GM12878 (cell line): Measurements from ENCODE around the gene B9D2. TPM values are rescaled to one million over a fixed set of nuclear protein-coding genes. Genes with fewer than 3 reads are reported as not detected.
A peak's percentile ranks its signal among the peaks of the same experiment; 100 is the strongest.

Experiments used
- ATAC-seq: fragments of 200-7000 bp; cut with Tn5 transposase; 3 replicates; pipeline ENCODE4 v1.9.1; 2020; ENCODE audit warnings: mild to moderate bottlenecking, moderate library complexity
- BruUV-seq: library from RNA; stranded (reverse); fragments of 400-500 nt; replicated peaks from 2 replicates; lab custom pipeline; 2021; lab: Mats Ljungman, UMichigan
- CTCF ChIA-PET: fragments of 300-600 bp; sonication (Branson Sonifier 250); formaldehyde crosslinking; extraction: SDS; loops from one replicate; lab custom pipeline; 2021; ENCODE audit warnings: inconsistent platforms; lab: Yijun Ruan, JAX
- POLR2A ChIA-PET: fragments of 350-600 bp; formaldehyde crosslinking; extraction: SDS; loops from one replicate; lab custom pipeline; 2021; ENCODE audit warnings: inconsistent platforms; lab: Charles Lee
- RAD21 ChIA-PET: fragments of 300-600 bp; sonication (Branson Sonifier 250); formaldehyde crosslinking; loops from one replicate; lab custom pipeline; 2023; ENCODE audit warnings: antibody characterized with exemption; ENCODE audit not compliant: unreplicated experiment; lab: Charles Lee
- SMC1A ChIA-PET: fragments of 300-600 bp; sonication (Branson Sonifier 250); formaldehyde crosslinking; loops from one replicate; lab custom pipeline; 2023; ENCODE audit not compliant: unreplicated experiment, uncharacterized antibody; lab: Charles Lee
- DNase-seq: peaks from one replicate; pipeline ENCODE4 v3.0.0-alpha.2; 2011; ENCODE audit warnings: low read depth, low spot score
- FAIRE-seq: peaks from 3 replicates; lab custom pipeline; 2011; peaks lifted over from hg19 to GRCh38; lab: Jason Lieb, UNC
- H2AFZ ChIP-seq: 2 replicates; pipeline ENCODE4 v1.6.0; 2011; ENCODE audit warnings: low read depth, low read length, control low read depth; ENCODE audit not compliant: control insufficient read depth
- H3K27ac ChIP-seq: 2 replicates; pipeline ENCODE4 v1.5.1; 2011; ENCODE audit warnings: control low read depth; ENCODE audit not compliant: control insufficient read depth, insufficient read depth
- H3K27me3 ChIP-seq, 2 experiments: replicated peaks in 1 of 2; 2 replicates each; pipeline versions ENCODE4 v1.6.0 to v1.6.1; 2011; ENCODE audit warnings: low read length in 1 of 2; ENCODE audit not compliant: control insufficient read depth in 2 of 2, insufficient read depth in 2 of 2
- H3K36me3 ChIP-seq, 2 experiments: 2 replicates each; pipeline ENCODE4 v1.5.1; 2011; ENCODE audit warnings: low read length in 1 of 2; ENCODE audit not compliant: control insufficient read depth in 2 of 2, insufficient read depth in 2 of 2
- H3K4me1 ChIP-seq: 2 replicates; pipeline ENCODE4 v1.6.1; 2011; ENCODE audit warnings: mild to moderate bottlenecking, low read length, moderate library complexity, mixed read lengths; ENCODE audit not compliant: control insufficient read depth, insufficient read depth
- H3K4me2 ChIP-seq: 2 replicates; pipeline ENCODE4 v1.6.0; 2011; ENCODE audit warnings: control low read depth; ENCODE audit not compliant: control insufficient read depth, insufficient read depth
- H3K4me3 ChIP-seq: fragments of 200-600 bp; sonication (generic); 2 replicates; pipeline ENCODE4 v1.5.1; 2016
- H3K79me2 ChIP-seq: 2 replicates; pipeline ENCODE4 v1.6.0; 2011; ENCODE audit warnings: low read length; ENCODE audit not compliant: control insufficient read depth, insufficient read depth
- H3K9ac ChIP-seq: 2 replicates; pipeline ENCODE4 v1.8.0; 2011; ENCODE audit warnings: low read length, control low read depth, mixed read lengths; ENCODE audit not compliant: control insufficient read depth, insufficient read depth
- H3K9me3 ChIP-seq: replicated peaks from 3 replicates; pipeline ENCODE4 v1.5.1; 2011; ENCODE audit warnings: mild to moderate bottlenecking, low read length; ENCODE audit not compliant: control insufficient read depth, insufficient read depth
- H4K20me1 ChIP-seq: 2 replicates; pipeline ENCODE4 v1.6.0; 2011; ENCODE audit not compliant: control insufficient read depth, insufficient read depth
- ASH2L ChIP-seq: fragments of 300-600, 200-600 bp; sonication (generic); IDR thresholded peaks from 2 replicates; pipeline ENCODE4 v1.6.1; 2017; ENCODE audit warnings: low read depth, mild to moderate bottlenecking, borderline replicate concordance
- BRCA1 ChIP-seq: IDR thresholded peaks from 2 replicates; pipeline ENCODE4 v1.6.1; 2011; ENCODE audit warnings: low read depth, low read length, improper control_type of control experiment
- CBFB ChIP-seq: IDR thresholded peaks from 2 replicates; pipeline ENCODE4 v1.6.1; 2016; ENCODE audit warnings: antibody characterized with exemption, low read depth
- DPF2 ChIP-seq: fragments of 450-650 bp; IDR thresholded peaks from 2 replicates; pipeline ENCODE4 v1.6.1; 2017; ENCODE audit warnings: mild to moderate bottlenecking
- HDAC6 ChIP-seq: fragments of 200-600 bp; sonication (generic); IDR thresholded peaks from one replicate; pipeline ENCODE4 v1.8.0; 2017; ENCODE audit warnings: antibody characterized with exemption; ENCODE audit not compliant: unreplicated experiment
- LARP7 ChIP-seq: fragments of 450-650 bp; IDR thresholded peaks from 2 replicates; pipeline ENCODE4 v1.6.1; 2017; ENCODE audit warnings: mild to moderate bottlenecking
- PAX5 ChIP-seq: IDR thresholded peaks from 2 replicates; pipeline ENCODE4 v1.6.1; 2011; ENCODE audit warnings: low read depth, low read length, borderline replicate concordance
- PML ChIP-seq: IDR thresholded peaks from 2 replicates; pipeline ENCODE4 v1.6.1; 2012; ENCODE audit warnings: low read length, inconsistent platforms
- SPI1 ChIP-seq: IDR thresholded peaks from 2 replicates; pipeline ENCODE4 v1.6.1; 2011; ENCODE audit warnings: low read depth, mild to moderate bottlenecking, low read length, moderate library complexity, borderline replicate concordance; ENCODE audit not compliant: insufficient read depth
- ZNF622 ChIP-seq: fragments of 450-650 bp; IDR thresholded peaks from 2 replicates; pipeline ENCODE4 v1.6.1; 2017; ENCODE audit warnings: mild to moderate bottlenecking, inconsistent platforms
- WGBS: methylation state at CpG from one replicate; pipeline ENCODE4 v1.1.6; 2016; ENCODE audit warnings: low lambda C conversion rate; ENCODE audit not compliant: insufficient replicate concordance, insufficient coverage; ENCODE audit errors: missing lambda C conversion rate; 5-methylcytosine and 5-hydroxymethylcytosine counted together
- in situ Hi-C: fragments of 300-500 bp; cut with MboI; formaldehyde crosslinking; loops from 9 replicates; pipeline ENCODE4 v1.14.3; 2018; ENCODE audit warnings: mixed read lengths
- intact Hi-C: fragments of 100-400 bp; cut with micrococcal nuclease; formaldehyde crosslinking; loops from one replicate; pipeline ENCODE4 v1.14.2; 2022; ENCODE audit not compliant: unreplicated experiment
- polyA plus RNA-seq, 11 experiments: library from polyadenylated mRNA; depleted of rRNA in 4 of 11; unstranded in 6 of 11; stranded (reverse) in 5 of 11; fragments of >200 nt; fragmentation: Nextera tagmentation in 4 of 11; fragmentation: Illumina TruSeq in 1 of 11; extraction: Ambion mirVana in 4 of 11; extraction: Trizol in 1 of 11; gene quantifications; 1 replicate in 1 of 11; 2 replicates in 10 of 11; pipeline versions ENCODE4 v1.2.1 to v1.2.3, GENCODE V29; 2011 to 2016; ENCODE audit warnings: inconsistent platforms in 2 of 11, missing spikeins in 2 of 11, low read depth in 1 of 11
- total RNA-seq, 4 experiments: library from RNA; depleted of rRNA in 3 of 4; stranded (reverse); fragments of >200 nt in 3 of 4; fragmentation: Illumina TruSeq in 1 of 4; extraction: Trizol in 1 of 4; gene quantifications; 2 replicates each; pipeline versions ENCODE4 v1.2.1 to v1.2.3, GENCODE V29; 2013 to 2021
- TF ChIP-seq, protein P1 (sequence below): IDR thresholded peaks from 2 replicates; pipeline ENCODE4 v1.6.1; 2012; ENCODE audit warnings: low read depth, low read length, improper control_type of control experiment
- TF ChIP-seq, protein P2 (sequence below), 3 experiments: IDR thresholded peaks in 2 of 3; conservative IDR thresholded peaks in 1 of 3; 2 replicates each; pipeline ENCODE4 v1.5.1; 2011; ENCODE audit warnings: low read depth in 3 of 3, low read length in 3 of 3, mild to moderate bottlenecking in 3 of 3, control low read depth in 2 of 3, moderate library complexity in 2 of 3, inconsistent platforms in 1 of 3, mixed read lengths in 1 of 3; ENCODE audit not compliant: control insufficient read depth in 2 of 3, insufficient read depth in 1 of 3; ENCODE audit errors: extremely low read depth in 1 of 3
- TF ChIP-seq, protein P3 (sequence below): fragments of 450-650 bp; IDR thresholded peaks from 2 replicates; pipeline ENCODE4 v1.6.1; 2017; ENCODE audit warnings: antibody characterized with exemption, mild to moderate bottlenecking, moderate library complexity

Gene B9D2
- total and polyA plus RNA-seq, 10 of the 15 experiments (the other 5 are each of a cell fraction or from before 2014, with no cell fraction given) = 2.4 to 12.4 (median 5.0) TPM

DNA sequence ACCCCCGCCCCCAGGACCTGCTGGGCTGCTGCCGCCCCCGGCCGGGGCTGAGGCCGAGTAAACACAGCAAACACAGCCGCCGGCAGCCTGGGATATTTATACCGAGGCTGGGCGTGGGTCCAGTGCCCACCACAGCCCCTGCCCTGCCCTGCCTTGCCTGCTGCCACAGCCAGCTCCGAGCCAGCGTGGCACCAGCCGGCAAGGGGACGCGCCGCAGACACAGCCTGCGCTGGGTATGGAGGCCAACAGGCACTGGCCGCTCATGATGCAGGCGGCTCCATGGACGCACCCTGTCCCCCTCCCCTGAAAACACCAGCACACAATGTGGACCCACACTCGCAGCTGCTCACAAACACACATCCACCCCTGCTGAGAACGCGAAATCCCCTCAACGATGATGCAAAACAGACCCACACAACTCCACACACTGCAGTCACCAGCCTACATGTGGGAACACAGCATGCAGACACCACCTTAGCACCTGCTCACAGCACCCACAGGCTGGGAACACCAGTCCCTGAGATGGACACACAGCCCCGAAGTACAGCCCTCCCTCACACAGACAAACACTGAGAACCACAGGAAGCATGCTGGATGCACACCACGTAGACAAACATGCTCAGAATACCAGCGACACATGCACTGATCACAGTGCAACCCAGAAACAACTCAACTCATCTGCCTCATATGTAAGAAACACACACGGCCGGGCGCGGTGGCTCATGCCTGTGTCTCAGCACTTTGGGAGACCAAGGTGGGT, 37.8 kb downstream of the B9D2 start (continued):
- TF ChIP-seq, protein P1, sequence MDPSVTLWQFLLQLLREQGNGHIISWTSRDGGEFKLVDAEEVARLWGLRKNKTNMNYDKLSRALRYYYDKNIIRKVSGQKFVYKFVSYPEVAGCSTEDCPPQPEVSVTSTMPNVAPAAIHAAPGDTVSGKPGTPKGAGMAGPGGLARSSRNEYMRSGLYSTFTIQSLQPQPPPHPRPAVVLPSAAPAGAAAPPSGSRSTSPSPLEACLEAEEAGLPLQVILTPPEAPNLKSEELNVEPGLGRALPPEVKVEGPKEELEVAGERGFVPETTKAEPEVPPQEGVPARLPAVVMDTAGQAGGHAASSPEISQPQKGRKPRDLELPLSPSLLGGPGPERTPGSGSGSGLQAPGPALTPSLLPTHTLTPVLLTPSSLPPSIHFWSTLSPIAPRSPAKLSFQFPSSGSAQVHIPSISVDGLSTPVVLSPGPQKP = no peak
- no peak for TF ChIP-seq SPI1
- TF ChIP-seq, protein P2, sequence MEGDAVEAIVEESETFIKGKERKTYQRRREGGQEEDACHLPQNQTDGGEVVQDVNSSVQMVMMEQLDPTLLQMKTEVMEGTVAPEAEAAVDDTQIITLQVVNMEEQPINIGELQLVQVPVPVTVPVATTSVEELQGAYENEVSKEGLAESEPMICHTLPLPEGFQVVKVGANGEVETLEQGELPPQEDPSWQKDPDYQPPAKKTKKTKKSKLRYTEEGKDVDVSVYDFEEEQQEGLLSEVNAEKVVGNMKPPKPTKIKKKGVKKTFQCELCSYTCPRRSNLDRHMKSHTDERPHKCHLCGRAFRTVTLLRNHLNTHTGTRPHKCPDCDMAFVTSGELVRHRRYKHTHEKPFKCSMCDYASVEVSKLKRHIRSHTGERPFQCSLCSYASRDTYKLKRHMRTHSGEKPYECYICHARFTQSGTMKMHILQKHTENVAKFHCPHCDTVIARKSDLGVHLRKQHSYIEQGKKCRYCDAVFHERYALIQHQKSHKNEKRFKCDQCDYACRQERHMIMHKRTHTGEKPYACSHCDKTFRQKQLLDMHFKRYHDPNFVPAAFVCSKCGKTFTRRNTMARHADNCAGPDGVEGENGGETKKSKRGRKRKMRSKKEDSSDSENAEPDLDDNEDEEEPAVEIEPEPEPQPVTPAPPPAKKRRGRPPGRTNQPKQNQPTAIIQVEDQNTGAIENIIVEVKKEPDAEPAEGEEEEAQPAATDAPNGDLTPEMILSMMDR (IDR thresholded peaks at IDR 0.05 in 2 of 3, conservative IDR thresholded peaks at IDR 0.05 in 1 of 3; ENCODE audit: control insufficient read depth in 2 of 3, extremely low read depth in 1 of 3, insufficient read depth in 1 of 3, low read depth in 3 of 3, low read length in 3 of 3) = no peak
- peak; percentile 94; the same call in 1 of the 2 replicates for TF ChIP-seq PAX5

DNA sequence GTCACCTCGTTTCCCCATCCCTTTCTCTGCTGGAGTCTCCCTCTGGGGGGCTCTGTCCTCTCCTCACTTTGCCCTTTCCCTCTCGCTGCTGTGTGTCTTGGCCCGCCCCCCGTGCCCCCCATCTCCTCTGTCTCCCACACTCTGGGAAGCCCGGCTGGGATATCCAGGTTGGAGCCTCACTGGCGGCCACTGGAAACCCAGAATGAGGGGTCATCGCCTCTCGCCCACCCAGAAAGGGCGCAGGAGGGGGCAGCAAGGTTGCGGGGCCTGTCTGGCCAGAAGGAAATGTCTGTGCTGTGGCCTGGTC, 38.4 kb downstream of the B9D2 start:
- in situ Hi-C loops = no loop called here
- WGBS = 46% methylated on average over 9 of the region's 10 CpGs

More for the DNA sequence above, 38.4 kb downstream of the B9D2 start:
- H3K36me3 ChIP-seq = peaks cover 7 to 25% of the 10 kb centered on the region in 2 experiments
- H3K4me2 ChIP-seq = no peak overlapping the region
- CTCF ChIA-PET = no interaction called here
- no peak for ATAC-seq
- POLR2A ChIA-PET = no interaction called here
- BruUV-seq = no TSS peak
- DNase-seq = no peak
- 0 out of 2 replicates have a peak overlapping the region, but pooled peaks have one; percentile 25 for H3K9ac ChIP-seq
- SMC1A ChIA-PET = no interaction called here
- no peak overlapping the region for H3K4me3 ChIP-seq
- RAD21 ChIA-PET = interaction anchor here (0.6 kb wide), 1 partner anchor 26 kb away, joined by 3 read pairs; no protein-coding TSS in a partner anchor
- no peaks in the 10 kb centered on the region for H3K27me3 ChIP-seq
- H3K27ac ChIP-seq = peak overlapping the region; percentile 93
- H3K9me3 ChIP-seq = no peaks in the 10 kb centered on the region
- FAIRE-seq = no peak
- H3K4me1 ChIP-seq = peaks cover 37% of the 10 kb centered on the region
- no peak overlapping the region for H2AFZ ChIP-seq
- H4K20me1 ChIP-seq = no peaks in the 10 kb centered on the region
- peaks cover 10% of the 10 kb centered on the region for H3K79me2 ChIP-seq
- intact Hi-C loops = no loop called here
- TF ChIP-seq PML (no peak), ASH2L (no peak), CBFB (no peak), DPF2 (no peak), HDAC6 (no peak), ZNF622 (no peak), LARP7 (no peak), BRCA1 (no peak)
- TF ChIP-seq, protein P3, sequence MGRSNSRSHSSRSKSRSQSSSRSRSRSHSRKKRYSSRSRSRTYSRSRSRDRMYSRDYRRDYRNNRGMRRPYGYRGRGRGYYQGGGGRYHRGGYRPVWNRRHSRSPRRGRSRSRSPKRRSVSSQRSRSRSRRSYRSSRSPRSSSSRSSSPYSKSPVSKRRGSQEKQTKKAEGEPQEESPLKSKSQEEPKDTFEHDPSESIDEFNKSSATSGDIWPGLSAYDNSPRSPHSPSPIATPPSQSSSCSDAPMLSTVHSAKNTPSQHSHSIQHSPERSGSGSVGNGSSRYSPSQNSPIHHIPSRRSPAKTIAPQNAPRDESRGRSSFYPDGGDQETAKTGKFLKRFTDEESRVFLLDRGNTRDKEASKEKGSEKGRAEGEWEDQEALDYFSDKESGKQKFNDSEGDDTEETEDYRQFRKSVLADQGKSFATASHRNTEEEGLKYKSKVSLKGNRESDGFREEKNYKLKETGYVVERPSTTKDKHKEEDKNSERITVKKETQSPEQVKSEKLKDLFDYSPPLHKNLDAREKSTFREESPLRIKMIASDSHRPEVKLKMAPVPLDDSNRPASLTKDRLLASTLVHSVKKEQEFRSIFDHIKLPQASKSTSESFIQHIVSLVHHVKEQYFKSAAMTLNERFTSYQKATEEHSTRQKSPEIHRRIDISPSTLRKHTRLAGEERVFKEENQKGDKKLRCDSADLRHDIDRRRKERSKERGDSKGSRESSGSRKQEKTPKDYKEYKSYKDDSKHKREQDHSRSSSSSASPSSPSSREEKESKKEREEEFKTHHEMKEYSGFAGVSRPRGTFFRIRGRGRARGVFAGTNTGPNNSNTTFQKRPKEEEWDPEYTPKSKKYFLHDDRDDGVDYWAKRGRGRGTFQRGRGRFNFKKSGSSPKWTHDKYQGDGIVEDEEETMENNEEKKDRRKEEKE = no peak
